Endometrium (tissue), 2 donors: ENCODE results near the gene RREB1.
A peak's percentile ranks its signal among the peaks of the same experiment; 100 is the strongest.

Source experiments
- FAIRE-seq: peaks from 2 replicates; lab custom pipeline; 2012; peaks lifted over from hg19 to GRCh38; lab: Jason Lieb, UNC
- donor health status: control.
- donor health status: control.

Gene RREB1

DNA sequence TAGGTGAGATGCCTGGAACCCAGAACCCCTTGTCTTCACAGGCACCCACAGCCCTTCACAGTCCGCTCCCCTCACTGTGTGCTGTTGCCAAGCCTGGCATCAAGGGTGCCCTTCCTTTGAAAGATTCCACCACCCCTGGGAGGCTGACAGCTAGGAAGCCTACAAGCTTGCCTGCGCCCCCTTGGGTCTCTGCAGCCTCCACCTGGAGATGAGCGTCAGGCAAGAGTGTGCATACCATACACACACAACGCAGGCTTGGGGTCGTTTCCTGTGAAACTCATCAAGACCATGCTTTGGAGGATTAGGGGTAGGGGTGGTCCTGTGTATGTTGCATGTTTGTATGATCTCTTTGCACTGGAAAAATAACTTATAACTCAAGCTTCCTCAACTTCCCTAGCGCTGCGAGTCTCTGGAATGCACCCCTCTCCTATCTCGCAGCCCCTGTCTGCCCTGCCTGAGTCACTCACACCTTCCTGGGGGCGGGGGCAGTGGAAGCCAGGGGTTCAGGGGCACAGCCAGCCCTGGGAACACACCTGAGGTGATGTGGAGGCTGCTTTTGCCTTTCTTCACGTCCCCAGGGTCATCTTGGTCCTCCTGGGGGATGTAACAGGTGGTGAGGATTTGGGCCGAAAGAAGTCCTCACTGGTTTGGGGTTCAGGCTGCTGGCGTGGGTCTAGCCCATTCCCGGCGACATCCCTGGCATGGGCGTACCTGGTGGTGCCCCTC is 138.1 kb downstream of the RREB1 start:
- no peak for FAIRE-seq

- no peak for FAIRE-seq
Observed at GRCh38 chr6:7246401-7247178, 138.8 kb downstream of the RREB1 start.

- FAIRE-seq: no peak
Observed at GRCh38 chr6:7247179-7247456, 139.4 kb downstream of the RREB1 start.

GRCh38 chr6:7247828-7248227 is 140.1 kb downstream of the RREB1 start:
- no peak for FAIRE-seq

- FAIRE-seq: no peak
Observed at GRCh38 chr6:7249391-7249790, 141.6 kb downstream of the RREB1 start.

GRCh38 chr6:7249946-7250643 is 142.3 kb downstream of the RREB1 start:
- no peak for FAIRE-seq

- FAIRE-seq: no peak
Observed at GRCh38 chr6:7250812-7251211, 143.1 kb downstream of the RREB1 start.

DNA sequence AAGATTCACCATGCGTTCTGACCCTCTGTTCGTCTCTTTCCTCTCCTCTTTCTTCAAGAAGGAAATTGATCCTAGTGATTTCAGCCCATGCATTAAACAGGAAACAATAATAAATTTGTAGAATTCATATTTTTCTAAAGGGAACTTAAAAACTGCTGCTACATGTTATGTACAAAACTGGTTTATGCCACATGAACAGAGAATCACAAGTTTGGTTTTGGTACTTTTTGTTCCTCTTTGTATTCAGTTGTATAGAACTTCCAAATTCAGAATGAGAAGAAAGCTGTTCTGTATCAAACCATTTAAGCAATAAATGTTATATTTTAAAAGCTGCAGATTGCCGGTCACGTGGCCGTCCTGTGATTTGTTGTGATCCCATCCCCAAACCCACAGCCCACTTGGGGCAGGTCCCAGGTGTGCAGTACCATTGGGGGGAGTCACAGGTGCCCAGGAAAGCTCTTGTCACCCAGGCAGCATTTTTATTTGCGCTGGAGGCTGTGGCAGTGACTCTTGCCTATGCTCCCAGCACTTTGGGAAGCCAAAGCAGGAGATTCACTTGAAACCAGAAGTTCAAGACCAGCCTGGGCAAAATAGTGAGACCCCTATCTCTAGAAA is 144.0 kb downstream of the RREB1 start:
- FAIRE-seq: no peak

DNA sequence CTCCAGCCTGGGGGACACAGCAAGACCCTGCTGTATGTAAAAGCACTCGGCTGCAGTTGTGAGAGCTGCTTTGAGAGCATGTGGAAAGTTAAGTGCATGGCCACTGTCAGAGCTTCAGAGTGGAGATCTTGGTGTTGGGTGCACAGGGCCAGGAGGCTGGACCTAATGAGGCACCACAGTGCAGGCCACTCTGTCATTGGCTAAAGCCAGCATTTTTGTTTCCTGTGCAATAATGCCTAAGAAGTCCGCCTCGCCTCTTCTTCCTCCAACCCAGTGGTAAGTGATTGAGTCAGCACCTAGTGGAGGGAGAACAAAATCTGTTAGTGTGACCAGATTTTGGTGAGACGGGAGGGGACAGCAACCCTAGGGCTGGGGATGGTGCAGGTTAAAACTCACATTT is 144.6 kb downstream of the RREB1 start:
- no peak for FAIRE-seq

DNA sequence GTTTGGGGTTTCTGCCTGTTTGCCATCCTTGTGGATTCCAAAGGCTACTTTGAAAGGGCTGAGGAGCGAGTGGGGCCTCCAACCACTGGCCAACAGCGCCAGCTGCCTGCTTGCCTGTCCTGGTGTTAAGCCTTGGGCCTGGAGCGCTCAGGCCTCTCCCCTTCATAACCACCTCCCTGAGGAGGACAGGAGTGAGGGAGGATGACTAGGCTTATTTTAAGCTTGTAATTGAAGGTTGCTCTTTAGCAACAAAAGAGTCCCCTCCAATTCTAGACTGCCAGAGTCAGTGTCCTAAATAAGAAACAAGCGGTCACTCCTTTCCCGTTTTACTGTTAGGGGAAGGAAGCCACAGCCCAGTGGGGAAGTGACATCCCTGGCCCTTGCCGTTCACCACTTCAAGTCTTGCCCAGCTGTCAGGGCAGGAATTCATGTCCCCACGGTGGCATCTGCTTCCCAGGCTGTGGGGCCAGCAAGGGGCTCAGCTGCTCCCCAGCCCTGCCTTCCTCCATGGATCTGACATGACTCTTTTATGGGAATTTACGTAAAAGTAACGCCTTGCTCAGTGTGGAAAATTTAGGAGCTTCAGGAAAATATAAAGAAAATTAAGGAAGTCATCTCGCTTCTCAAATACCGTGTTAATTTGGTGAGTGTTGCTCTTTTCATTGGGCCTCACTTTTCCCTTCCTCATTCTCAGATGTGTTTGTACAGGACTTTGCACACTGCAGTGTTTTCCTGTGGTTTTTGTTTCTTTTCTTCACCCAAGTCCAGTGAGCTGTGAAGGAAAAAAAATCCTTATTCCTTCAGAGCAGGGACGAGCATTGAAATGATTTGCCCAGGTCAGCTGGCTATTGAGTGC is 147.4 kb downstream of the RREB1 start:
- FAIRE-seq: no peak

DNA sequence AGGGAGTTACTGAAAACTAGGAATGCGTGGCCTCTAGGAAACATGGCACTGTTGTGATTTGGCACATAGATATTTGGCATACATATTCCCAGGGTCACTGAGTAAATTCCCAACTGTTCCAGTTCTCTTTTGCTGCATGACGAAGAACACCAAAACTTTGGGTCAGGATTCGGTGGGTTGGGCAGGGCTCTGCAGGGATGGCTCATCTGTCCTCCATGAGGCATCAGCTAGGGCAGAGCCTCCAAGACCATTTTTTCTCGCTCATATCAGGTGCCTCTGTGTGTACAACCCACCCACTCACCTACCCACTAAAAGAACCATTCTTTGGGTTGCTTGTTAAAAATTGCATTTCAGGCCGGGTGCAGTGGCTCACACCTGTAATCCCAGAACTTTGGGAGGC is 148.2 kb downstream of the RREB1 start:
- FAIRE-seq: no peak

DNA sequence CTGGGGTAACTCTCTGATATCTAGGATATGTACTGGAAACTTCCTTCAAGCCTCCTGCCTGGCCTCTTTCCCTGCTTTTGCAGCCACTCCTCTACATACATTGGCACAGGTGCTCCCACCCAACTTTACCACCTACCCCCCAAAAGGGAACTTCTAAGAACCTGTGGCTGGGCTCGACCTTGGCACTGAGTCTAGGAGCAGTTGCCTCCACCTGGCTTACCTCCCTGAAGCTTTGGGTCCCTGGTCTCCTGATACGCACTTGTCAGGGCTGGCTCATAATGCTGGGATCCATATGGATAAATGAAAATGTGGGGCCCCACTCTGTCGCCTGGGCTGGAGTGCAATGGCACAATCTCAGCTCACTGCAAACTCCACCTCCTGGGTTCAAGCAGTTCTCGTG is 149.0 kb downstream of the RREB1 start:
- no peak for FAIRE-seq

DNA sequence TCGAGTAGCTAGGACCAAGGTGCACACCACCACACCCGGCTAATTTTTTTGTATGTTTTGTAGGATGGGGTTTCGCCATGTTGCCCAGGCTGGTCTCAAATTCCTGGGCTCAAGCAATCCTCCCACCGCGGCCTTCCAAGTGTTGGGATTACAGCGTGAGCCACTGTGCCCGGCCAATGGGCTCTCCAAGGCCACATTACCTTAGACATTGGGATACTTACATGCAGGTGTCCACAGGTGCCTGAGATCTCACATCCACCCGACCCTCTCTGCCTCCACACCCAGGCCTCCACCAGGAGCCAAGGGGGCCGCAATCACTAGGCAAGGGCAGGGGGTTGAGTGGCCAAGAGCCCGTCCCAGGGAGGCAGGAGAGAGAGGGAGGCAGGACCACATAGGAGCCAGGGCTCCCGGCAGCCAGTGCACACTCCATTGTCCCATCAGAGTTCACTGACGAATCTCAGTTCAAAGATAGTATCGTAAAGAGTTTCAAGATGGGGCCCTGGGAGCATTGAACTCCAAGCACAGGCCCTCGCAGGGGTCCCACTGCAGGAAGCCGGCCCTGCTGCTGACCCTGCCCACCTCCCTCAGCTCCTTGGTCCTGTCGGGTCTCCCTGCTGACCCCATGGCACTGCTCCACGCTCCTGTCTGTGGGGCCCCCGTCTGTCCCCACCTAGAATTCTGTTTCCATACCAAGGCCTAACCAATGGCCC is 149.9 kb downstream of the RREB1 start:
- no peak for FAIRE-seq

GRCh38 chr6:7258231-7258763 is 150.5 kb downstream of the RREB1 start:
- no peak for FAIRE-seq

DNA sequence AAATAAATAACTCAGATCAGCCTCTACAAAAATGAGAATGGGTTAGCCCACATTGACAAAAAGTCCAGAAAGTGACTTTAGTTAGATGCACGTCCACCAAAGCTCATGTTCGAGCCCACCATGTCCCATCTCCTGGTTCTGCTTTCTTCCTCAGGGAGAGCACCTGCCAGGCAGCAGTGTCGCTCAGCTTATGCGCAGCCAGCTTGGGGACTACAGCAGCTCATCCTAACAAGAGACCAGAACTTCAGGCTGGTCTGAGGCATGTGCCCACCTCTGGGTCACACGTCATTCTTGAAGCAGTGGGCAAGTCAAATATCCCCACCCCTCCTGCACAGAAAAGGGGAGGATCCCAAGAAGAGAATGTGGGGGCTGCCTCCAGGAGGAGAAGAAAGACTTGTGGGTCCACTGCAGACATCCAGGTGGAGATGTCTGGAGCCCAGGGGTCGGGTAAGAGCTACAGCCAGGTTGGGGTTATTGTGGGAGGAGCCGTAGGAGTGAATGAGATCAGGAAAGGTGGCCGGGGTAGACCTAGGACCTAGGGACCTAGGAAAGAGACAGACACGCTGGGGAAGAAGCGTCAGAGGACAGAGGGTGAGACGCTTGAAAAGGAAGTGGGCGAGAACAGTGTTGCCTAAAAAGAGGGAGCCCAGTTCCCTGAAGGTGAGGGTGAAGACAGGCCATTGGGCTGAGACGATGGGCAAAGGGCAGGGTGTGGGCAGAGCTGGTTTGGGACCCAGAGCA is 152.7 kb downstream of the RREB1 start:
- FAIRE-seq: no peak

DNA sequence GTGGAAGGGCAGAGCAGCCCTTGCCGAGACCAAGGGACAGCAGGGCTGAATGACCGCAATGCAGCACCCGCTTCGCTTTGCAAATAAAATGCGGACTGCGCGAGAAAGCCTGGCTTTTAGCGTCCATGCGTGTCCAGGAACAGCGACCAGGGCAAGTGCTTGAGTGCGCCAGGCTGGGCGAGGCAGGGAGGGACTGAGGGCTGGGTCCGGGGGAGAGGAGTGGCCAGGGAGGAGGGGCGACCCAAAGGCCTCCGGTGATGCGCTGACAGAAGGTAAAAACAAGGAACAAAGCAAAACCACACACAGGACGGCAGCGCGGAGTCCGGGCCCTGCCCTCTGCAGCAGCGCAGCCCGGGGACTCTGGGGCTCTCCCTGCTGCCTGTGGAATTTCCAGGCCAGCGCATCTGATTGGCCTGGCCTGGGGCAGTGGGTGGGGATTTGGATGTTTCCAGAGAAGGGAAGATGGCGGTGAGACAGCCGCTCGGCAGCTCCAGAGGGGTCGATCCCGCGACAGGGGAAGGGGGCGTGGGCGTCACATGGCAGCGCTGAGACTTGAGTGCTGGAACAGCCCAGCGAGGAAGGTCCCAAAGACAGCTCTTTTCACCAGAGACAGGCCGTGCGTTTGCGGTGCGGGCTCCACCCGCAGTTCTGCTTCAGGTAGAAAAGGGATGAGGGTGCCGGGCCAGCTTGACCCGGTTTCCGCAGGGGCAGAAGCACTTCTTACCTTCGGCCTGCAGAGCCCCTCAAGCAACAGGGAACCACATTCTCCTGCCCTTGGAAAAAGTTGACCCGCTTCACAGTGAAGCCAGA is 153.5 kb downstream of the RREB1 start:
- peak; percentile 45 for FAIRE-seq

DNA sequence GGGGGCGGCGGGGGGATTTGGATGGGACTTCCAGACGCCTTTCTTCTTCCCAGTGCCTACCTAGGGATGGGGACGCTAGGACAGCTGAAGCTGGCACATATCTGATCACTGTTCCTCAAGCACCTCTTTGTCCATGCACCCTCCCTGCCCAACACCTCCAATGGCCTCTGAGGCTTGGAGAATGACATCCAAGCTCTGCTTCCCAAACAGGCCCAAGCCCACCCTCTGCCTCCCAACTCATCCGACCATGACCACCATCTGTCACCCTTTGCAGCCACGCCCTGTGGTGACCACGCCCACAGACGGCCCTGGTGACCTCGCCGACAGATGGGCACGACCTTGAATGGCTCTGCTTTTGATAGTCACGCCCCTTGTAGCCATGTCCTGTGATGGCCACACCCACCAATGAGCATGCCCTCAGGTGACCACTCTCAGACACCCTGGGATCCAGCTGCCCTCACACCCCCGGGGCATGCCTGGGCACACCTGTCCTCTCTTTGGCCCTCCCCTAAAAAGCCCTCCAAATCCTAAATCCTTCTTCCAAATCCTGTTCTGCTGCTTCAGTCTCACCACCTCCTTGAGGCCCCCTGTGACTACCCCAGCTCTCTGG is 154.2 kb downstream of the RREB1 start:
- no peak for FAIRE-seq

- FAIRE-seq: no peak
Observed at GRCh38 chr6:7262746-7263518, 155.2 kb downstream of the RREB1 start.
